K562 (cell line): ENCODE data around the gene TLE3. TPM values are rescaled to one million over a fixed set of nuclear protein-coding genes. Genes with fewer than 3 reads are reported as not detected.

Experiments used
- ATAC-seq: fragments of 200-7000 bp; cut with Tn5 transposase; 3 replicates; pipeline ENCODE4 v1.9.1; 2020; ENCODE audit warnings: moderate library complexity
- BruUV-seq: library from RNA; stranded (reverse); fragments of 400-500 nt; replicated peaks from 2 replicates; lab custom pipeline; 2021; lab: Mats Ljungman, UMichigan
- CTCF ChIA-PET: fragments of 300-600 bp; formaldehyde crosslinking; extraction: SDS; loops from one replicate; lab custom pipeline; 2021; ENCODE audit warnings: low intra/inter-chr PET ratio; lab: Yijun Ruan, JAX
- POLR2A ChIA-PET: fragments of 300-600, 350-650 bp; sonication (Branson Sonifier 250); formaldehyde crosslinking; extraction: SDS; loops from one replicate; lab custom pipeline; 2021; ENCODE audit warnings: antibody characterized with exemption, inconsistent platforms; lab: Yijun Ruan, JAX
- DNase-seq, 4 experiments: peaks; one replicate each; pipeline versions ENCODE4 v3.0.0 to v3.0.0-alpha.2; 2011 to 2018; ENCODE audit warnings: low spot score in 3 of 4, mixed read lengths in 3 of 4; ENCODE audit errors: extremely low read depth in 1 of 4
- FAIRE-seq: peaks from 2 replicates; lab custom pipeline; 2011; peaks lifted over from hg19 to GRCh38; lab: Jason Lieb, UNC
- H2AFZ ChIP-seq: 2 replicates; pipeline ENCODE4 v1.6.0; 2011; ENCODE audit warnings: low read depth, low read length, control low read depth, inconsistent platforms
- H3K27ac ChIP-seq: fragments of 200-600 bp; 3 replicates; pipeline ENCODE4 v1.8.0; 2011; ENCODE audit warnings: low read depth, mild to moderate bottlenecking, control low read depth, inconsistent platforms, low read length, moderate library complexity, mixed read lengths; ENCODE audit errors: extremely low read depth
- H3K27me3 ChIP-seq, 2 experiments: fragments of 300-600 bp in 1 of 2; 2 replicates in 1 of 2; 3 replicates in 1 of 2; pipeline versions ENCODE4 v1.6.0 to v1.8.0; 2011; ENCODE audit warnings: inconsistent platforms in 2 of 2, low read length in 2 of 2, mild to moderate bottlenecking in 1 of 2, mixed read lengths in 1 of 2, moderate library complexity in 1 of 2; ENCODE audit not compliant: control insufficient read depth in 2 of 2, insufficient read depth in 2 of 2
- H3K36me3 ChIP-seq: fragments of 300-600 bp; 3 replicates; pipeline ENCODE4 v1.8.0; 2011; ENCODE audit warnings: mild to moderate bottlenecking, low read length, inconsistent platforms; ENCODE audit not compliant: control insufficient read depth, insufficient read depth
- H3K4me1 ChIP-seq, 2 experiments: fragments of 200-600 bp in 1 of 2; replicated peaks in 1 of 2; 2 replicates in 1 of 2; 3 replicates in 1 of 2; pipeline versions ENCODE4 v1.5.1 to v1.8.0; 2011; ENCODE audit warnings: inconsistent platforms in 2 of 2, low read length in 2 of 2, mild to moderate bottlenecking in 1 of 2, mixed read lengths in 1 of 2, moderate library complexity in 1 of 2; ENCODE audit not compliant: control insufficient read depth in 2 of 2, insufficient read depth in 2 of 2
- H3K4me2 ChIP-seq: 2 replicates; pipeline ENCODE4 v1.6.1; 2011; ENCODE audit warnings: low read length, control low read depth, inconsistent platforms, mixed read lengths; ENCODE audit not compliant: insufficient read depth
- H3K4me3 ChIP-seq: fragments of 200-600 bp; sonication (generic), shearing (Covaris generic); 2 replicates; pipeline ENCODE4 v1.5.1; 2016; ENCODE audit warnings: control low read depth, inconsistent platforms
- H3K79me2 ChIP-seq: fragments of 200-600 bp; 3 replicates; pipeline ENCODE4 v1.8.0; 2011; ENCODE audit warnings: low read length, inconsistent platforms; ENCODE audit not compliant: control insufficient read depth, insufficient read depth
- H3K9ac ChIP-seq, 2 experiments: 2 replicates each; pipeline versions ENCODE4 v1.6.0 to v1.6.1; 2011; ENCODE audit warnings: low read depth in 2 of 2, low read length in 2 of 2, control low read depth in 1 of 2, inconsistent platforms in 1 of 2, mild to moderate bottlenecking in 1 of 2, mixed read lengths in 1 of 2; ENCODE audit not compliant: insufficient read depth in 1 of 2
- H3K9me1 ChIP-seq: one replicate; pipeline ENCODE4 v1.6.0; 2011; ENCODE audit warnings: inconsistent platforms, mild to moderate bottlenecking, low read length, moderate library complexity; ENCODE audit not compliant: control insufficient read depth, insufficient read depth
- H3K9me3 ChIP-seq: replicated peaks from 2 replicates; pipeline ENCODE4 v1.5.1; 2011; ENCODE audit warnings: low read depth, low read length, inconsistent platforms; ENCODE audit not compliant: control insufficient read depth, insufficient read depth
- H4K20me1 ChIP-seq: replicated peaks from 2 replicates; pipeline ENCODE4 v1.6.1; 2011; ENCODE audit warnings: low read length, inconsistent platforms, mixed read lengths; ENCODE audit not compliant: control insufficient read depth, insufficient read depth
- BCL6 ChIP-seq: fragments of 250-450 bp; sonication (Bioruptor Pico); IDR thresholded peaks from 2 replicates; pipeline ENCODE4 v1.4.0; 2020
- CBX3 ChIP-seq, 2 experiments: IDR thresholded peaks; 1 replicate in 1 of 2; 2 replicates in 1 of 2; pipeline ENCODE4 v1.6.1; 2012; ENCODE audit warnings: inconsistent platforms in 2 of 2, low read length in 2 of 2, borderline replicate concordance in 1 of 2, control low read depth in 1 of 2
- ETV5 ChIP-seq: sonication (generic); formaldehyde crosslinking; IDR thresholded peaks from 2 replicates; pipeline ENCODE4 v1.4.0; 2020; ENCODE audit warnings: low read depth, mild to moderate bottlenecking, missing genetic modification reagents
- FOXJ2 ChIP-seq: fragments of 200-800 bp; sonication (Bioruptor generic); IDR thresholded peaks from 2 replicates; pipeline ENCODE4 v1.6.1; 2016; ENCODE audit warnings: missing genetic modification characterization, missing compliant biosample characterization
- FOXK1 ChIP-seq: sonication (generic); formaldehyde crosslinking; IDR thresholded peaks from 2 replicates; pipeline ENCODE4 v1.8.0; 2022; ENCODE audit warnings: missing genetic modification reagents, mild to moderate bottlenecking, borderline replicate concordance
- IFI16 ChIP-seq: fragments of 250-450 bp; sonication (Bioruptor Pico); IDR thresholded peaks from 2 replicates; pipeline ENCODE4 v2.1.2; 2022; ENCODE audit warnings: mild to moderate bottlenecking, inconsistent platforms
- MCM2 ChIP-seq: fragments of 450-650 bp; IDR thresholded peaks from 2 replicates; pipeline ENCODE4 v1.6.1; 2017; ENCODE audit warnings: low read depth, mild to moderate bottlenecking
- MCM7 ChIP-seq, 2 experiments: fragments of 450-650 bp; IDR thresholded peaks; 2 replicates each; pipeline ENCODE4 v1.6.1; 2016 to 2018
- PRMT5 ChIP-seq: sonication (generic); formaldehyde crosslinking; IDR thresholded peaks from 2 replicates; pipeline ENCODE4 v1.5.0; 2020; ENCODE audit warnings: missing genetic modification reagents
- ZNF224 ChIP-seq: sonication (generic); formaldehyde crosslinking; IDR thresholded peaks from 2 replicates; pipeline ENCODE4 v1.8.0; 2022; ENCODE audit warnings: mild to moderate bottlenecking, missing genetic modification reagents
- ZNF57 ChIP-seq: fragments of 450-650 bp; formaldehyde crosslinking; IDR thresholded peaks from 2 replicates; pipeline ENCODE4 v1.4.0; 2020; ENCODE audit warnings: mild to moderate bottlenecking, moderate library complexity
- ZNF668 ChIP-seq: fragments of 250-450 bp; sonication (Bioruptor Pico); IDR thresholded peaks from 2 replicates; pipeline ENCODE4 v1.8.0; 2022; ENCODE audit warnings: mild to moderate bottlenecking, inconsistent platforms
- ZNF766 ChIP-seq: fragments of 200-800 bp; sonication (Bioruptor generic); conservative IDR thresholded peaks from 2 replicates; pipeline ENCODE4 v1.6.1; 2016; ENCODE audit warnings: missing genetic modification characterization, missing compliant biosample characterization
- WGBS: fragments of 100-300 bp; shearing (Covaris generic); methylation state at CpG from one replicate; pipeline ENCODE4 v1.1.6; 2016; ENCODE audit warnings: low coverage, mixed read lengths; ENCODE audit not compliant: insufficient coverage; ENCODE audit errors: missing lambda C conversion rate; 5-methylcytosine and 5-hydroxymethylcytosine counted together
- in situ Hi-C: fragments of 300-500 bp; cut with MboI; formaldehyde crosslinking; loops from 4 replicates; pipeline ENCODE4 v1.15.0; 2018; ENCODE audit warnings: inconsistent platforms, mixed read lengths
- intact Hi-C: fragments of 100-400 bp; cut with micrococcal nuclease; formaldehyde crosslinking; loops from 2 replicates; pipeline ENCODE4 v1.14.2; 2022
- polyA plus RNA-seq, 8 experiments: library from polyadenylated mRNA; depleted of rRNA in 4 of 8; stranded (reverse) in 5 of 8; unstranded in 3 of 8; fragments of >200 nt; fragmentation: Nextera tagmentation in 2 of 8; fragmentation: Illumina TruSeq in 1 of 8; extraction: Ambion mirVana in 2 of 8; extraction: Trizol in 1 of 8; gene quantifications; 2 replicates each; pipeline versions ENCODE4 v1.2.1 to v1.2.3, GENCODE V29; 2011 to 2014; ENCODE audit warnings: inconsistent platforms in 1 of 8, missing spikeins in 1 of 8
- total RNA-seq, 7 experiments: library from RNA; depleted of rRNA in 6 of 7; stranded (reverse); fragments of >200 nt in 6 of 7; fragmentation: Illumina TruSeq in 2 of 7; extraction: Trizol in 2 of 7; gene quantifications; 2 replicates each; pipeline versions ENCODE4 v1.2.1 to v1.2.3, GENCODE V29; 2011 to 2021; ENCODE audit warnings: low replicate concordance in 1 of 7
- TF ChIP-seq, protein P1 (sequence below): fragments of 450-650 bp; formaldehyde crosslinking; IDR thresholded peaks from 2 replicates; pipeline ENCODE4 v1.4.0; 2020; ENCODE audit warnings: mild to moderate bottlenecking, moderate library complexity

Gene TLE3
- total and polyA plus RNA-seq, 9 of the 15 experiments (the other 6 are each of a cell fraction or from before 2014, with no cell fraction given) = 1.5 to 84.2 (median 14.1) TPM

DNA sequence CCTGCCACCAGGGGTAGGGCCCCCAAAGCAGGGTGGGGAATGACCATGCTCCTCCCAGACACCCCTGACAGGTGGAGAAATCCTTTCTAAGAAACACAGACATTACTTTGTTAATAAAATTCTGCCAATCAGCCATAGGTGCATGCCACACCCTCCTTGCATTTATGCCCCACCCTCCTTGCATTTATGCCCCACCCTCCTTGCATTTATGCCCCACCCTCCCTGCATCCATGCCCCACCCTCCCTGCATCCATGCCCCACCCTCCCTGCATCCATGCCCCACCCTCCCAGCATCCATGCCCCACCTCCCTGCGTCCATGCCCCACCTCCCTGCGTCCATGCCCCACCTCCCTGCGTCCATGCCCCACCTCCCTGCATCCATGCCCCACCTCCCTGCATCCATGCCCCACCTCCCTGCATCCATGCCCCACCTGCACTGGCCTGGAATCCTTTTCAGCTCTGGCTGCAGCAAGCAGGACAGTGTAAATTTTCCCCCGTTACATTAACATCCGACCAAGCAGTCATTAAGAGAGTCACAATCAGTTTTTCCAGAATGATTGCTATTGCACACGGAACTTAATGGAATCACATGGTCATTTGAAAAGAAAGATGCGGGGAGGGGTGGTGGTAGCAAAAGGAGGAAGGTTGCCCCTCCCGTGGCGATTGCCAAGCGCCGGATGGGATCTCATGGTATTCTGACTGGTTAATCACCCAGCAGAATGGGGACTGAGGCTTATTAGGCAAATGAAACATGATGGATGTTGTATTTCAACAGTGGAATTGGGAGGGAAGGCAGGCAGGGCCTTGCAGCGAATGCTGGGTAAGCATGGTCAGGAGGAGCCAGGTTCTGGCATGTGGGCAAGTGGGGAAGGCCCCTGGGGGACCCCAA is 91.2 kb downstream of the TLE3 start:
- Histone ChIP-seq H2AFZ (no peak overlapping the region), H3K9me1 (no peaks in the 10 kb centered on the region), H3K27me3 (peaks cover 7 to 32% of the 10 kb centered on the region in 2 experiments; a peak in 4 of 5 replicates), H3K4me2 (no peak overlapping the region), H3K9ac (no peak overlapping the region), H3K36me3 (no peaks in the 10 kb centered on the region), H3K9me3 (no peaks in the 10 kb centered on the region), H3K4me1 (no peaks in the 10 kb centered on the region), H3K4me3 (no peak overlapping the region), H3K79me2 (no peaks in the 10 kb centered on the region), H4K20me1 (no peaks in the 10 kb centered on the region; the same call in 1 of the 2 replicates), H3K27ac (no peak overlapping the region)
- peak; percentile 48 for FAIRE-seq
- intact Hi-C loops = no loop called here
- ChIA-PET CTCF (no interaction called here), POLR2A (no interaction called here)
- ATAC-seq = peak; percentile 82
- WGBS = 0% methylated on average over 9 of the region's 12 CpGs
- DNase-seq = peak in 1 of 4 experiments; percentile 5
- in situ Hi-C loops = no loop called here
- no peak for TF ChIP-seq ZNF224 (CRISPR knock-in tag)
- no peak for TF ChIP-seq MCM2
- TF ChIP-seq IFI16 = no peak
- TF ChIP-seq ZNF57 (CRISPR knock-in tag) = no peak
- TF ChIP-seq CBX3 (IDR thresholded peaks at IDR 0.05; ENCODE audit: borderline replicate concordance in 1 of 2, low read length in 2 of 2) = no peak
- TF ChIP-seq ZNF668 (CRISPR knock-in tag) = no peak
- TF ChIP-seq, protein P1, sequence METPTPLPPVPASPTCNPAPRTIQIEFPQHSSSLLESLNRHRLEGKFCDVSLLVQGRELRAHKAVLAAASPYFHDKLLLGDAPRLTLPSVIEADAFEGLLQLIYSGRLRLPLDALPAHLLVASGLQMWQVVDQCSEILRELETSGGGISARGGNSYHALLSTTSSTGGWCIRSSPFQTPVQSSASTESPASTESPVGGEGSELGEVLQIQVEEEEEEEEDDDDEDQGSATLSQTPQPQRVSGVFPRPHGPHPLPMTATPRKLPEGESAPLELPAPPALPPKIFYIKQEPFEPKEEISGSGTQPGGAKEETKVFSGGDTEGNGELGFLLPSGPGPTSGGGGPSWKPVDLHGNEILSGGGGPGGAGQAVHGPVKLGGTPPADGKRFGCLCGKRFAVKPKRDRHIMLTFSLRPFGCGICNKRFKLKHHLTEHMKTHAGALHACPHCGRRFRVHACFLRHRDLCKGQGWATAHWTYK (CRISPR knock-in tag) = no peak
- TF ChIP-seq FOXJ2 = no peak
- no peak for TF ChIP-seq FOXK1
- TF ChIP-seq ZNF766 = no peak
- TF ChIP-seq BCL6 (CRISPR knock-in tag) = no peak
- TF ChIP-seq PRMT5 (CRISPR knock-in tag) = no peak
- no peak for TF ChIP-seq MCM7 (IDR thresholded peaks at IDR 0.05)
- TF ChIP-seq ETV5 (CRISPR knock-in tag) = no peak
- no TSS peak for BruUV-seq
